Measurements from ENCODE around the gene ALDOC. TPM values are rescaled to one million over a fixed set of nuclear protein-coding genes. Genes with fewer than 3 reads are reported as not detected.

The ALDOC gene
- total RNA-seq, 1 donor from 2014 or later: 38.6 TPM

DNA sequence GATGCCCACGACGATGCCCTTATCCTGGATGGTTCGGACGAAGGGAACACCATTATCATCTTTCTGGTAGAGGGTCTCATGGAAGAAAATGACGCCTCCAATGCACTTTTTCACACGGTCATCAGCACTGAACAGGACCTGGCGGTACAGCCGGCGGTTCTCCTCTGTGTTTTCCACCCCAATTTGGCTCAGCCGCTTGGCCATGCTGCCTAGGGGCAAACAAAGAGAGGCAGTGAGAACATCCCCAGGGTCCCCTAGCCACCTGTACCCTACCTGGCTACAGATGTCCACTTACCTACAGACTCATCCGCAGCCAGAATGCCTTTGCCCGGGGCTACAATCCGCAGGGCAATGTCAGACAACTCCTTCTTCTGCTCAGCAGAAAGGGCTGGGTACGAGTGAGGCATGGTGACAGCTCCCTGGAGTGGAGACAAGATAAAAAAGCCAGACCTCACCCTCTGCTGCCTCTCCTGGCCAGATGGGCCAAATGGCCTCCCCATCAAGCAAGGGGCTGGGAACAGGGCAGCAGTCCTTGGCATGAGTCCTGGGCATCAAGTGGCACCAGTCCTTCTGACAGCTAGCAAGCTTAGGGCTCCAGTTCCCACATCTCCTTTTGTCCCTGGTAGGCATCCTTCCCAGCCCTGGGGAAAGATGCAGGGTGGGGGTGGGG lies 1.4 kb downstream of the ALDOC start:
- H3K27ac ChIP-seq: no peak overlapping the region
- H3K9ac ChIP-seq: no peak overlapping the region
- H3F3A ChIP-seq (ENCODE audit: low read depth): peaks cover 37% of the 10 kb centered on the region
- peaks cover 24% of the 10 kb centered on the region for H3K4me1 Mint-ChIP-seq
- peaks cover 18% of the 10 kb centered on the region for H3K36me3 Mint-ChIP-seq
- no peaks in the 10 kb centered on the region for H3K9me3 Mint-ChIP-seq
- no peaks in the 10 kb centered on the region for H3K4me1 ChIP-seq
- no peaks in the 10 kb centered on the region for H3K36me3 ChIP-seq
- no peak overlapping the region for H3K4me3 Mint-ChIP-seq
- no peak overlapping the region for H3K4me3 ChIP-seq
- peak; percentile 17 for DNase-seq (ENCODE audit: low spot score)
- no peak overlapping the region for H2AFZ ChIP-seq (replicated peaks)
- H4K20me1 ChIP-seq (ENCODE audit: low read depth): peaks cover 22% of the 10 kb centered on the region
- no peaks in the 10 kb centered on the region for H3K9me3 ChIP-seq (ENCODE audit: low read depth)
- H3K27me3 ChIP-seq: peaks cover 28% of the 10 kb centered on the region
- no peak overlapping the region for H3K27ac Mint-ChIP-seq
- H3K4me2 ChIP-seq: peak overlapping the region; percentile 33
- TF ChIP-seq EZH2phosphoT487 (IDR thresholded peaks at IDR 0.05): no peak
- TF ChIP-seq EZH2 (IDR thresholded peaks at IDR 0.05): no peak
- TF ChIP-seq CTCF (IDR thresholded peaks at IDR 0.05): peak; percentile 7
- H3K27me3 Mint-ChIP-seq (ENCODE audit: insufficient read depth, low read depth): peaks cover 13% of the 10 kb centered on the region
- H3K79me2 ChIP-seq (ENCODE audit: low read depth): peaks cover 9% of the 10 kb centered on the region

GRCh38 chr17:28574526-28574925 lies 2.2 kb downstream of the ALDOC start:
- Mint-ChIP-seq H3K4me1 (peaks cover 30% of the 10 kb centered on the region), H3K27me3 (ENCODE audit: insufficient read depth, low read depth) (peaks cover 13% of the 10 kb centered on the region), H3K36me3 (peaks cover 13% of the 10 kb centered on the region), H3K4me3 (no peak overlapping the region), H3K9me3 (no peaks in the 10 kb centered on the region), H3K27ac (no peak overlapping the region)
- H3F3A ChIP-seq (ENCODE audit: low read depth): peaks cover 34% of the 10 kb centered on the region
- DNase-seq (ENCODE audit: low spot score): no peak
- TF ChIP-seq EZH2 (IDR thresholded peaks at IDR 0.05): no peak
- no peak for TF ChIP-seq EZH2phosphoT487 (IDR thresholded peaks at IDR 0.05)
- no peak for TF ChIP-seq CTCF (IDR thresholded peaks at IDR 0.05)
- peaks cover 28% of the 10 kb centered on the region for H3K27me3 ChIP-seq
- H3K4me1 ChIP-seq: peaks cover 7% of the 10 kb centered on the region
- no peak overlapping the region for H3K4me2 ChIP-seq
- H4K20me1 ChIP-seq (ENCODE audit: low read depth): peaks cover 28% of the 10 kb centered on the region
- no peak overlapping the region for H2AFZ ChIP-seq (replicated peaks)
- H3K79me2 ChIP-seq (ENCODE audit: low read depth): peaks cover 16% of the 10 kb centered on the region
- H3K27ac ChIP-seq: no peak overlapping the region
- H3K4me3 ChIP-seq: no peak overlapping the region
- no peak overlapping the region for H3K9ac ChIP-seq
- no peaks in the 10 kb centered on the region for H3K9me3 ChIP-seq (ENCODE audit: low read depth)
- no peaks in the 10 kb centered on the region for H3K36me3 ChIP-seq

DNA sequence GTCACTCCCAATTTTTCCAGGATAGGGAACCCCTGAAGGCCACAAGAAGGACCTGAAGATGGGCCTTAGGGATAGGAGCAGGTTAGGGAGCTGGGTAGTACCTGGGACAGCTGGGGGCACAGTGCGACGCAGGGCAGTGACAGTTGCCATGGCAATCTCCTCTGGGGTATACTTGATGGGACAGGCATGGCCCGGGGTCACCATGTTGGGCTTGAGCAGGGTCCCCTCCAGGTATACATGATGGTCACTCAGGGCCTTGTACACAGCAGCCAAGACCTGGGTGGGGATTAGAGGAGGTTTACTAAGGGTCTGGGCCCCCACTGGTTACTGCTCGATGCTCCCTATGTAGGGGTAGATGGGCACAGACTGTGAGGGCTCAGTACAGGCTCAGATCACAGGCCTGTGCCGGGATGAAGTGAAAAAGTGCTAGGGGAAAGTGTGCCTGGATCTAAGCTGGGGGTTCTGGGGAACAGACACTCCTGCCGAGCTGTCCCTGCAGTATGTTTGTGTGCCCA lies 2.7 kb downstream of the ALDOC start:
- Histone ChIP-seq H3K4me2 (no peak overlapping the region), H3F3A (ENCODE audit: low read depth) (peaks cover 29% of the 10 kb centered on the region), H3K9ac (no peak overlapping the region), H2AFZ (replicated peaks) (no peak overlapping the region), H3K4me1 (peaks cover 7% of the 10 kb centered on the region), H3K9me3 (ENCODE audit: low read depth) (no peaks in the 10 kb centered on the region), H4K20me1 (ENCODE audit: low read depth) (peaks cover 28% of the 10 kb centered on the region), H3K79me2 (ENCODE audit: low read depth) (peaks cover 18% of the 10 kb centered on the region), H3K36me3 (no peaks in the 10 kb centered on the region), H3K27me3 (peaks cover 28% of the 10 kb centered on the region), H3K27ac (no peak overlapping the region), H3K4me3 (no peak overlapping the region)
- TF ChIP-seq CTCF (IDR thresholded peaks at IDR 0.05): no peak
- no peak for TF ChIP-seq EZH2phosphoT487 (IDR thresholded peaks at IDR 0.05)
- TF ChIP-seq EZH2 (IDR thresholded peaks at IDR 0.05): no peak
- Mint-ChIP-seq H3K27me3 (ENCODE audit: insufficient read depth, low read depth) (peaks cover 13% of the 10 kb centered on the region), H3K36me3 (peaks cover 8% of the 10 kb centered on the region), H3K27ac (no peak overlapping the region), H3K4me3 (no peak overlapping the region), H3K4me1 (peaks cover 32% of the 10 kb centered on the region), H3K9me3 (no peaks in the 10 kb centered on the region)
- DNase-seq (ENCODE audit: low spot score): no peak
